Stimulated activated naive CD8-positive, alpha-beta T cell treated with anti-CD3 and anti-CD28 coated beads, Interleukin-15, amount 100 ng/mL, for 72 hours (primary cell): ENCODE results near the gene C9orf40.

Experiments
- ATAC-seq: fragments of 150-1000 bp; cut with Tn5 transposase; 2 replicates; pipeline ENCODE4 v1.10.0; 2021; ENCODE audit warnings: mild to moderate bottlenecking, moderate library complexity
- DNase-seq, 2 donors: peaks; one replicate each; pipeline ENCODE4 v3.0.0; 2021 to 2022
- H3K27ac Mint-ChIP-seq, 2 donors: one replicate each; pipeline ENCODE4 v1.8.0; 2022; ENCODE audit warnings: mild to moderate bottlenecking in 2 of 2, mixed read lengths in 2 of 2, moderate library complexity in 2 of 2
- H3K27me3 Mint-ChIP-seq: one replicate; pipeline ENCODE4 v1.8.0; 2022; ENCODE audit warnings: mixed read lengths
- H3K4me1 Mint-ChIP-seq: one replicate; pipeline ENCODE4 v1.8.0; 2022; ENCODE audit warnings: mild to moderate bottlenecking, mixed read lengths
- H3K4me3 Mint-ChIP-seq, 2 donors: one replicate each; pipeline ENCODE4 v1.8.0; 2022; ENCODE audit warnings: mild to moderate bottlenecking in 2 of 2, mixed read lengths in 2 of 2, moderate library complexity in 1 of 2
- H3K9me3 Mint-ChIP-seq, 2 donors: one replicate each; pipeline ENCODE4 v1.8.0; 2022; ENCODE audit warnings: mixed read lengths in 2 of 2

Gene C9orf40

GRCh38 chr9:74951725-74952151 is 974 bp downstream of the C9orf40 start:
- ATAC-seq, result peak; percentile 49
- H3K27ac Mint-ChIP-seq, result peak overlapping the region; percentile 93 to 97
- H3K4me3 Mint-ChIP-seq, result peak overlapping the region; percentile 90 to 92
- DNase-seq, result peak; percentile 46
- H3K27me3 Mint-ChIP-seq, result no peaks in the 10 kb centered on the region
- no peaks in the 10 kb centered on the region for H3K9me3 Mint-ChIP-seq
- peaks cover 46% of the 10 kb centered on the region for H3K4me1 Mint-ChIP-seq

GRCh38 chr9:74951107-74951720 is 1.5 kb downstream of the C9orf40 start:
- H3K27ac Mint-ChIP-seq, result peak overlapping the region; percentile 93 to 97
- peaks cover 47% of the 10 kb centered on the region for H3K4me1 Mint-ChIP-seq
- ATAC-seq, result no peak

GRCh38 chr9:74949859-74950855 is 2.6 kb downstream of the C9orf40 start:
- H3K4me3 Mint-ChIP-seq, result peak overlapping the region in 1 of 2 donors; percentile 55
- no peak overlapping the region for H3K27ac Mint-ChIP-seq
- ATAC-seq (no peak), DNase-seq (no peak)
- H3K9me3 Mint-ChIP-seq, result no peaks in the 10 kb centered on the region
- peaks cover 47% of the 10 kb centered on the region for H3K4me1 Mint-ChIP-seq
- no peaks in the 10 kb centered on the region for H3K27me3 Mint-ChIP-seq

More at GRCh38 chr9:74951107-74951720, 1.5 kb downstream of the C9orf40 start:
- Mint-ChIP-seq H3K9me3 (no peaks in the 10 kb centered on the region), H3K27me3 (no peaks in the 10 kb centered on the region), H3K4me3 (peak overlapping the region; percentile 90 to 92)
- DNase-seq, result no peak

- H3K9me3 Mint-ChIP-seq, result no peaks in the 10 kb centered on the region
- H3K27me3 Mint-ChIP-seq, result no peaks in the 10 kb centered on the region
- H3K27ac Mint-ChIP-seq, result no peak overlapping the region
- ATAC-seq (no peak), DNase-seq (no peak)
- H3K4me1 Mint-ChIP-seq, result peaks cover 40% of the 10 kb centered on the region
- H3K4me3 Mint-ChIP-seq, result no peak overlapping the region
These were observed 3.8 kb downstream of the C9orf40 start for GRCh38 chr9:74948937-74949336.

GRCh38 chr9:74946686-74947085 is 6.0 kb downstream of the C9orf40 start:
- Mint-ChIP-seq H3K4me3 (no peak overlapping the region), H3K27ac (no peak overlapping the region), H3K4me1 (peaks cover 39% of the 10 kb centered on the region), H3K9me3 (peaks cover 8 to 11% of the 10 kb centered on the region in 2 donors), H3K27me3 (no peaks in the 10 kb centered on the region)
- no peak for DNase-seq
- ATAC-seq, result no peak

- H3K9me3 Mint-ChIP-seq, result peaks cover 8 to 11% of the 10 kb centered on the region in 2 donors
- H3K27ac Mint-ChIP-seq, result no peak overlapping the region
- peaks cover 17% of the 10 kb centered on the region for H3K4me1 Mint-ChIP-seq
- peak in 1 of 2 donors; percentile 35 for DNase-seq
- H3K4me3 Mint-ChIP-seq, result no peak overlapping the region
- H3K27me3 Mint-ChIP-seq, result no peaks in the 10 kb centered on the region
- ATAC-seq, result peak; percentile 74
These were observed 9.9 kb downstream of the C9orf40 start for GRCh38 chr9:74942801-74943200.

GRCh38 chr9:74940600-74940999 is 12.1 kb downstream of the C9orf40 start:
- ATAC-seq (no peak), DNase-seq (no peak)
- H3K4me3 Mint-ChIP-seq, result no peak overlapping the region
- peaks cover 11% of the 10 kb centered on the region for H3K4me1 Mint-ChIP-seq
- H3K9me3 Mint-ChIP-seq, result peaks cover 8 to 11% of the 10 kb centered on the region in 2 donors
- H3K27ac Mint-ChIP-seq, result no peak overlapping the region
- no peaks in the 10 kb centered on the region for H3K27me3 Mint-ChIP-seq

GRCh38 chr9:74935008-74935407 is 17.7 kb downstream of the C9orf40 start:
- Mint-ChIP-seq H3K4me3 (no peak overlapping the region), H3K27me3 (no peaks in the 10 kb centered on the region), H3K9me3 (peaks cover 0 to 8% of the 10 kb centered on the region in 2 donors), H3K4me1 (no peaks in the 10 kb centered on the region), H3K27ac (no peak overlapping the region)
- DNase-seq, result no peak
- ATAC-seq, result no peak

- Mint-ChIP-seq H3K4me3 (no peak overlapping the region), H3K4me1 (no peaks in the 10 kb centered on the region), H3K27ac (no peak overlapping the region), H3K9me3 (no peaks in the 10 kb centered on the region), H3K27me3 (no peaks in the 10 kb centered on the region)
- ATAC-seq (no peak), DNase-seq (no peak)
These were observed 31.0 kb downstream of the C9orf40 start for GRCh38 chr9:74921737-74922136.

GRCh38 chr9:74920944-74921626 is 31.6 kb downstream of the C9orf40 start:
- no peak overlapping the region for H3K27ac Mint-ChIP-seq
- H3K4me1 Mint-ChIP-seq, result no peaks in the 10 kb centered on the region
- H3K9me3 Mint-ChIP-seq, result no peaks in the 10 kb centered on the region
- no peak overlapping the region for H3K4me3 Mint-ChIP-seq
- ATAC-seq, result no peak
- no peak for DNase-seq
- no peaks in the 10 kb centered on the region for H3K27me3 Mint-ChIP-seq

- ATAC-seq (no peak), DNase-seq (no peak)
- H3K9me3 Mint-ChIP-seq, result peaks cover 12 to 14% of the 10 kb centered on the region in 2 donors
- H3K4me3 Mint-ChIP-seq, result no peak overlapping the region
- H3K4me1 Mint-ChIP-seq, result no peaks in the 10 kb centered on the region
- H3K27me3 Mint-ChIP-seq, result peaks cover 24% of the 10 kb centered on the region
- H3K27ac Mint-ChIP-seq, result no peak overlapping the region
These were observed 42.7 kb downstream of the C9orf40 start for GRCh38 chr9:74910036-74910435.

GRCh38 chr9:74908665-74909064 is 44.0 kb downstream of the C9orf40 start:
- Mint-ChIP-seq H3K27ac (no peak overlapping the region), H3K4me1 (no peaks in the 10 kb centered on the region), H3K9me3 (peaks cover 12 to 14% of the 10 kb centered on the region in 2 donors), H3K27me3 (peaks cover 25% of the 10 kb centered on the region), H3K4me3 (no peak overlapping the region)
- DNase-seq (no peak), ATAC-seq (no peak)

GRCh38 chr9:74907085-74907484 is 45.6 kb downstream of the C9orf40 start:
- no peaks in the 10 kb centered on the region for H3K4me1 Mint-ChIP-seq
- H3K4me3 Mint-ChIP-seq, result no peak overlapping the region
- no peak overlapping the region for H3K27ac Mint-ChIP-seq
- no peak for DNase-seq
- H3K27me3 Mint-ChIP-seq, result peaks cover 25% of the 10 kb centered on the region
- peaks cover 11 to 14% of the 10 kb centered on the region in 2 donors for H3K9me3 Mint-ChIP-seq
- no peak for ATAC-seq

GRCh38 chr9:74901001-74901400 is 51.7 kb downstream of the C9orf40 start:
- Mint-ChIP-seq H3K9me3 (peaks cover 0 to 6% of the 10 kb centered on the region in 2 donors), H3K27ac (no peak overlapping the region), H3K4me1 (no peaks in the 10 kb centered on the region), H3K4me3 (no peak overlapping the region), H3K27me3 (peaks cover 11% of the 10 kb centered on the region)
- DNase-seq, result no peak
- no peak for ATAC-seq
